K562 (cell line): ENCODE measurements around the gene MAP2K3. TPM values are rescaled to one million over a fixed set of nuclear protein-coding genes. Genes with fewer than 3 reads are reported as not detected.

Experiments used
- ATAC-seq: fragments of 200-7000 bp; cut with Tn5 transposase; 3 replicates; pipeline ENCODE4 v1.9.1; 2020; ENCODE audit warnings: moderate library complexity
- BruUV-seq: library from RNA; stranded (reverse); fragments of 400-500 nt; replicated peaks from 2 replicates; lab custom pipeline; 2021; lab: Mats Ljungman, UMichigan
- CTCF ChIA-PET: fragments of 300-600 bp; formaldehyde crosslinking; extraction: SDS; loops from one replicate; lab custom pipeline; 2021; ENCODE audit warnings: low intra/inter-chr PET ratio; lab: Yijun Ruan, JAX
- POLR2A ChIA-PET: fragments of 300-600, 350-650 bp; sonication (Branson Sonifier 250); formaldehyde crosslinking; extraction: SDS; loops from one replicate; lab custom pipeline; 2021; ENCODE audit warnings: antibody characterized with exemption, inconsistent platforms; lab: Yijun Ruan, JAX
- DNase-seq, 4 experiments: peaks; one replicate each; pipeline versions ENCODE4 v3.0.0 to v3.0.0-alpha.2; 2011 to 2018; ENCODE audit warnings: low spot score in 3 of 4, mixed read lengths in 3 of 4; ENCODE audit errors: extremely low read depth in 1 of 4
- FAIRE-seq: peaks from 2 replicates; lab custom pipeline; 2011; peaks lifted over from hg19 to GRCh38; lab: Jason Lieb, UNC
- H2AFZ ChIP-seq: 2 replicates; pipeline ENCODE4 v1.6.0; 2011; ENCODE audit warnings: low read depth, low read length, control low read depth, inconsistent platforms
- H3K27ac ChIP-seq: fragments of 200-600 bp; 3 replicates; pipeline ENCODE4 v1.8.0; 2011; ENCODE audit warnings: low read depth, mild to moderate bottlenecking, control low read depth, inconsistent platforms, low read length, moderate library complexity, mixed read lengths; ENCODE audit errors: extremely low read depth
- H3K27me3 ChIP-seq, 2 experiments: fragments of 300-600 bp in 1 of 2; 2 replicates in 1 of 2; 3 replicates in 1 of 2; pipeline versions ENCODE4 v1.6.0 to v1.8.0; 2011; ENCODE audit warnings: inconsistent platforms in 2 of 2, low read length in 2 of 2, mild to moderate bottlenecking in 1 of 2, mixed read lengths in 1 of 2, moderate library complexity in 1 of 2; ENCODE audit not compliant: control insufficient read depth in 2 of 2, insufficient read depth in 2 of 2
- H3K36me3 ChIP-seq: fragments of 300-600 bp; 3 replicates; pipeline ENCODE4 v1.8.0; 2011; ENCODE audit warnings: mild to moderate bottlenecking, low read length, inconsistent platforms; ENCODE audit not compliant: control insufficient read depth, insufficient read depth
- H3K4me1 ChIP-seq, 2 experiments: fragments of 200-600 bp in 1 of 2; replicated peaks in 1 of 2; 2 replicates in 1 of 2; 3 replicates in 1 of 2; pipeline versions ENCODE4 v1.5.1 to v1.8.0; 2011; ENCODE audit warnings: inconsistent platforms in 2 of 2, low read length in 2 of 2, mild to moderate bottlenecking in 1 of 2, mixed read lengths in 1 of 2, moderate library complexity in 1 of 2; ENCODE audit not compliant: control insufficient read depth in 2 of 2, insufficient read depth in 2 of 2
- H3K4me2 ChIP-seq: 2 replicates; pipeline ENCODE4 v1.6.1; 2011; ENCODE audit warnings: low read length, control low read depth, inconsistent platforms, mixed read lengths; ENCODE audit not compliant: insufficient read depth
- H3K4me3 ChIP-seq: fragments of 200-600 bp; sonication (generic), shearing (Covaris generic); 2 replicates; pipeline ENCODE4 v1.5.1; 2016; ENCODE audit warnings: control low read depth, inconsistent platforms
- H3K79me2 ChIP-seq: fragments of 200-600 bp; 3 replicates; pipeline ENCODE4 v1.8.0; 2011; ENCODE audit warnings: low read length, inconsistent platforms; ENCODE audit not compliant: control insufficient read depth, insufficient read depth
- H3K9ac ChIP-seq, 2 experiments: 2 replicates each; pipeline versions ENCODE4 v1.6.0 to v1.6.1; 2011; ENCODE audit warnings: low read depth in 2 of 2, low read length in 2 of 2, control low read depth in 1 of 2, inconsistent platforms in 1 of 2, mild to moderate bottlenecking in 1 of 2, mixed read lengths in 1 of 2; ENCODE audit not compliant: insufficient read depth in 1 of 2
- H3K9me1 ChIP-seq: one replicate; pipeline ENCODE4 v1.6.0; 2011; ENCODE audit warnings: inconsistent platforms, mild to moderate bottlenecking, low read length, moderate library complexity; ENCODE audit not compliant: control insufficient read depth, insufficient read depth
- H3K9me3 ChIP-seq: replicated peaks from 2 replicates; pipeline ENCODE4 v1.5.1; 2011; ENCODE audit warnings: low read depth, low read length, inconsistent platforms; ENCODE audit not compliant: control insufficient read depth, insufficient read depth
- H4K20me1 ChIP-seq: replicated peaks from 2 replicates; pipeline ENCODE4 v1.6.1; 2011; ENCODE audit warnings: low read length, inconsistent platforms, mixed read lengths; ENCODE audit not compliant: control insufficient read depth, insufficient read depth
- BDP1 ChIP-seq: IDR thresholded peaks from 3 replicates; pipeline ENCODE4 v1.6.1; 2011; ENCODE audit not compliant: insufficient read length, insufficient read depth
- E2F4 ChIP-seq: sonication (generic); formaldehyde crosslinking; IDR thresholded peaks from 2 replicates; pipeline ENCODE4 v1.8.0; 2022; ENCODE audit warnings: mild to moderate bottlenecking, low read depth, missing genetic modification reagents
- ELF1 ChIP-seq: fragments of 200-800 bp; sonication (Bioruptor generic); IDR thresholded peaks from 2 replicates; pipeline ENCODE4 v1.6.1; 2016; ENCODE audit warnings: missing genetic modification characterization, missing compliant biosample characterization
- GATAD2A ChIP-seq: fragments of 450-650 bp; IDR thresholded peaks from 2 replicates; pipeline ENCODE4 v1.6.1; 2017
- HDGF ChIP-seq: fragments of 450-650 bp; IDR thresholded peaks from 2 replicates; pipeline ENCODE4 v1.6.1; 2016
- HMGN3 ChIP-seq: IDR thresholded peaks from 2 replicates; pipeline ENCODE4 v1.6.1; 2011; ENCODE audit warnings: borderline replicate concordance, low read depth, mild to moderate bottlenecking, mixed read lengths, low read length; ENCODE audit not compliant: insufficient read length; ENCODE audit errors: extremely low read depth
- MCM5 ChIP-seq: fragments of 450-650 bp; IDR thresholded peaks from 2 replicates; pipeline ENCODE4 v1.6.1; 2016; ENCODE audit warnings: low read depth
- MTF1 ChIP-seq: fragments of 250-450 bp; sonication (Bioruptor Pico); IDR thresholded peaks from 2 replicates; pipeline ENCODE4 v1.9.0; 2021; ENCODE audit warnings: moderate library complexity, mild to moderate bottlenecking, inconsistent platforms, borderline replicate concordance
- PHB2 ChIP-seq: fragments of 450-650 bp; IDR thresholded peaks from 2 replicates; pipeline ENCODE4 v1.6.1; 2017; ENCODE audit warnings: low read depth
- PYGO2 ChIP-seq: fragments of 450-650 bp; IDR thresholded peaks from 2 replicates; pipeline ENCODE4 v1.6.1; 2016; ENCODE audit warnings: mild to moderate bottlenecking, missing genetic modification characterization, moderate library complexity, missing compliant biosample characterization
- RBM34 ChIP-seq: fragments of 200-400 bp; formaldehyde crosslinking; IDR thresholded peaks from 2 replicates; pipeline ENCODE4 v1.6.1; 2018; ENCODE audit warnings: low read length, borderline replicate concordance; ENCODE audit not compliant: insufficient read depth
- SRSF9 ChIP-seq: fragments of 200-400 bp; formaldehyde crosslinking; IDR thresholded peaks from 2 replicates; pipeline ENCODE4 v1.6.1; 2017; ENCODE audit warnings: low read depth, low read length, borderline replicate concordance
- ZKSCAN1 ChIP-seq: fragments of 150-350 bp; IDR thresholded peaks from 2 replicates; pipeline ENCODE4 v1.6.1; 2016; ENCODE audit warnings: low read depth, low read length
- ZNF316 ChIP-seq: fragments of 450-650 bp; IDR thresholded peaks from 2 replicates; pipeline ENCODE4 v1.6.1; 2016
- ZNF586 ChIP-seq: fragments of 450-650 bp; formaldehyde crosslinking; conservative IDR thresholded peaks from 2 replicates; pipeline ENCODE4 v1.4.0; 2020; ENCODE audit warnings: mild to moderate bottlenecking, moderate library complexity
- ZNF589 ChIP-seq: fragments of 200-800 bp; sonication (Bioruptor generic); IDR thresholded peaks from 2 replicates; pipeline ENCODE4 v1.6.1; 2016; ENCODE audit warnings: low read depth, missing genetic modification characterization, missing compliant biosample characterization
- WGBS: fragments of 100-300 bp; shearing (Covaris generic); methylation state at CpG from one replicate; pipeline ENCODE4 v1.1.6; 2016; ENCODE audit warnings: low coverage, mixed read lengths; ENCODE audit not compliant: insufficient coverage; ENCODE audit errors: missing lambda C conversion rate; 5-methylcytosine and 5-hydroxymethylcytosine counted together
- in situ Hi-C: fragments of 300-500 bp; cut with MboI; formaldehyde crosslinking; loops from 4 replicates; pipeline ENCODE4 v1.15.0; 2018; ENCODE audit warnings: inconsistent platforms, mixed read lengths
- intact Hi-C: fragments of 100-400 bp; cut with micrococcal nuclease; formaldehyde crosslinking; loops from 2 replicates; pipeline ENCODE4 v1.14.2; 2022
- polyA plus RNA-seq, 8 experiments: library from polyadenylated mRNA; depleted of rRNA in 4 of 8; stranded (reverse) in 5 of 8; unstranded in 3 of 8; fragments of >200 nt; fragmentation: Nextera tagmentation in 2 of 8; fragmentation: Illumina TruSeq in 1 of 8; extraction: Ambion mirVana in 2 of 8; extraction: Trizol in 1 of 8; gene quantifications; 2 replicates each; pipeline versions ENCODE4 v1.2.1 to v1.2.3, GENCODE V29; 2011 to 2014; ENCODE audit warnings: inconsistent platforms in 1 of 8, missing spikeins in 1 of 8
- total RNA-seq, 7 experiments: library from RNA; depleted of rRNA in 6 of 7; stranded (reverse); fragments of >200 nt in 6 of 7; fragmentation: Illumina TruSeq in 2 of 7; extraction: Trizol in 2 of 7; gene quantifications; 2 replicates each; pipeline versions ENCODE4 v1.2.1 to v1.2.3, GENCODE V29; 2011 to 2021; ENCODE audit warnings: low replicate concordance in 1 of 7

MAP2K3 gene
- total and polyA plus RNA-seq, 9 of the 15 experiments (the other 6 are each of a cell fraction or from before 2014, with no cell fraction given) = 0.18 to 14.8 (median 3.5) TPM

GRCh38 chr17:21279198-21279535 lies 5.3 kb upstream of the MAP2K3 start:
- Histone ChIP-seq H3K9me1 (no peaks in the 10 kb centered on the region), H3K9ac (no peak overlapping the region), H4K20me1 (no peaks in the 10 kb centered on the region), H2AFZ (no peak overlapping the region), H3K36me3 (no peaks in the 10 kb centered on the region), H3K4me2 (no peak overlapping the region), H3K4me3 (no peak overlapping the region), H3K9me3 (no peaks in the 10 kb centered on the region), H3K27ac (no peak overlapping the region), H3K4me1 (peaks cover 5 to 34% of the 10 kb centered on the region in 2 experiments; a peak in 4 of 5 replicates), H3K27me3 (no peaks in the 10 kb centered on the region), H3K79me2 (no peaks in the 10 kb centered on the region)
- DNase-seq = no peak
- ChIA-PET POLR2A (no interaction called here), CTCF (no interaction called here)
- no peak for TF ChIP-seq GATAD2A
- peak; percentile 86 for TF ChIP-seq ZKSCAN1
- no TSS peak for BruUV-seq
- WGBS = 27% methylated on average over 6 of the region's 6 CpGs
- no peak for FAIRE-seq
- in situ Hi-C loops (loop anchor here (10.0 to 25.0 kb wide), 2 partner anchors 236 to 783 kb away; no protein-coding TSS in a partner anchor), intact Hi-C loops (no loop called here)
- ATAC-seq = no peak

- H3K27me3 ChIP-seq = no peaks in the 10 kb centered on the region
- H3K4me1 ChIP-seq = peaks cover 5 to 34% of the 10 kb centered on the region in 2 experiments; a peak in 4 of 5 replicates
- intact Hi-C loops = no loop called here
- H3K4me3 ChIP-seq = no peak overlapping the region
- no peaks in the 10 kb centered on the region for H3K9me3 ChIP-seq
- peak overlapping the region; percentile 72; the same call in 1 of the 2 replicates for H2AFZ ChIP-seq
- ATAC-seq (no peak), FAIRE-seq (no peak), DNase-seq (no peak)
- BruUV-seq = no TSS peak
- POLR2A ChIA-PET = no interaction called here
- in situ Hi-C loops = loop anchor here (10.0 to 25.0 kb wide), 2 partner anchors 235 to 783 kb away; no protein-coding TSS in a partner anchor
- H3K9ac ChIP-seq = peak overlapping the region in 1 of 2 experiments; percentile 39; a peak in 1 of 4 replicates
- WGBS = 0% methylated on average over 1 of the region's 6 CpGs
- no peak for TF ChIP-seq PYGO2 (tag)
- no peak for TF ChIP-seq BDP1
- TF ChIP-seq ZNF589 (CRISPR knock-in tag) = no peak
- TF ChIP-seq MCM5 = no peak
- no peak for TF ChIP-seq ZNF316
- TF ChIP-seq ELF1 (tag) = no peak
- TF ChIP-seq HMGN3 = no peak
- TF ChIP-seq SRSF9 = no peak
- no peak for TF ChIP-seq PHB2
- TF ChIP-seq HDGF = no peak
- TF ChIP-seq MTF1 (CRISPR knock-in tag) = no peak
- TF ChIP-seq RBM34 = no peak
- no peak for TF ChIP-seq E2F4 (CRISPR knock-in tag)
- TF ChIP-seq ZNF586 (CRISPR knock-in tag) = no peak
- no peaks in the 10 kb centered on the region for H3K9me1 ChIP-seq
- no peaks in the 10 kb centered on the region for H3K79me2 ChIP-seq
- no peaks in the 10 kb centered on the region for H4K20me1 ChIP-seq
- no peak overlapping the region for H3K27ac ChIP-seq
- no peak overlapping the region for H3K4me2 ChIP-seq
- CTCF ChIA-PET = no interaction called here
- no peaks in the 10 kb centered on the region for H3K36me3 ChIP-seq
Observed at GRCh38 chr17:21279582-21279981, 4.9 kb upstream of the MAP2K3 start.
